ACC112 (cell line): ENCODE data around the gene OVOL3.
"Not testable (repeated sequence)": the region's sequence is repeated elsewhere in the genome, so short reads cannot be mapped to it uniquely, and the experiment has no call there.

Experiments used
- H2AFZ ChIP-seq: fragments of 200-600 bp; sonication (generic); one replicate; pipeline ENCODE4 v1.6.0; 2017; ENCODE audit warnings: antibody characterized with exemption, low read length; ENCODE audit not compliant: unreplicated experiment
- H3K27ac ChIP-seq: fragments of 200-600 bp; sonication (generic); 2 replicates; pipeline ENCODE4 v1.5.1; 2014; ENCODE audit warnings: low read depth, mild to moderate bottlenecking, antibody characterized with exemption, low read length, moderate library complexity
- H3K27me3 ChIP-seq: fragments of 200-600 bp; sonication (generic); 2 replicates; pipeline ENCODE4 v1.6.1; 2014; ENCODE audit warnings: mild to moderate bottlenecking, antibody characterized with exemption, low read length, moderate library complexity, mixed read lengths; ENCODE audit not compliant: insufficient read depth
- H3K36me3 ChIP-seq: fragments of 200-600 bp; sonication (generic); 2 replicates; pipeline ENCODE4 v1.6.1; 2016; ENCODE audit warnings: mild to moderate bottlenecking, antibody characterized with exemption, low read length, moderate library complexity, mixed read lengths; ENCODE audit not compliant: insufficient read depth
- H3K4me1 ChIP-seq: fragments of 200-600 bp; sonication (generic); one replicate; pipeline ENCODE4 v1.6.1; 2016; ENCODE audit warnings: low read length, mixed read lengths; ENCODE audit not compliant: insufficient read depth, unreplicated experiment, control insufficient read depth
- H3K4me3 ChIP-seq: fragments of 200-600 bp; sonication (generic); 2 replicates; pipeline ENCODE4 v1.5.1; 2014; ENCODE audit warnings: mild to moderate bottlenecking, low read depth, low read length
- H3K79me2 ChIP-seq: fragments of 200-600 bp; sonication (generic); one replicate; pipeline ENCODE4 v1.6.0; 2016; ENCODE audit warnings: low read length; ENCODE audit not compliant: control insufficient read depth, unreplicated experiment, insufficient read depth

The OVOL3 gene

DNA sequence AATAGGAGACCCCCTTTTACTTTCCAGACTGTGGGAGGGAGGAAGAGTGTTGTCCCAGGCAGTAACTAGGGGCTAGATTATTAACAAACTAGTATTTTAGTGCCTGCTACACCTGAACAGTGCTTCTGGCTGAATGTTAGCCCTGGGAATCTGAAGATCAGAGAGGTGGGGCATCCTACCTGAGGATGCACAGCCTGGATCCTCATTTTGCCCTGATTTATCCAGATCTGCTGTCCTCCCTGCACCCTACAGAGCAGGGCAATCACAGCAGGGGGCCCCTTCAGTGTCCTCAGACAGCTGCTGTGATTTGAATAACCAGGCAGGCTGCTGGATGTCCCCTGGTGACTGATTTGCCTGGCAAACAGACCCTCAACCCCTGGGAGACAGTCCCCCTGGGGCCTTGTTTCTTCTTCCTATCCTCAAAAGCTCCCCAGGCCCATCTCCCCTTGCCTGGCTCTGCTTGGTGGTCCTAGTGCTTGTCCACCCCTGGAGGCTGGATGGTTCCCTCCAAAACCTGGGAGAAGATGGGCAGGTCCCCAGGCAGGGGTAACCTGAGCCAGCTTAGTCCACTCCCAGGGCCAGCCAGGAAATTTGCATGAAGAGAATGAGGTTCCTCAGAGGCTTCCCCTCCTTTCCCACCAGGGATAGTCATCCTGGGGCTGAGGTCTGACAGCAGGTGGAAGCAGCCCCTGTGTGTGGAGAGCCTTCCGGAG, at the start of gene OVOL3:
Gene OVOL3 (plus strand): TSS at position 657 of the 713 bp plus-strand sequence. CDS start 60 bp downstream, outside the sequence.
- no peaks in the 10 kb centered on the region for H3K79me2 ChIP-seq
- no peak within 1 kb of the TSS for H3K27ac ChIP-seq
- H3K36me3 ChIP-seq, result no peaks in the 10 kb centered on the region
- no peaks in the 10 kb centered on the region for H3K4me1 ChIP-seq
- no peak within 1 kb of the TSS for H2AFZ ChIP-seq
- no peaks in the 10 kb centered on the region for H3K27me3 ChIP-seq
- no peak within 1 kb of the TSS for H3K4me3 ChIP-seq

- H3K79me2 ChIP-seq, result peaks cover 8% of the 10 kb centered on the region
Observed at GRCh38 chr19:36061367-36061766, 49.6 kb upstream of the OVOL3 start.

DNA sequence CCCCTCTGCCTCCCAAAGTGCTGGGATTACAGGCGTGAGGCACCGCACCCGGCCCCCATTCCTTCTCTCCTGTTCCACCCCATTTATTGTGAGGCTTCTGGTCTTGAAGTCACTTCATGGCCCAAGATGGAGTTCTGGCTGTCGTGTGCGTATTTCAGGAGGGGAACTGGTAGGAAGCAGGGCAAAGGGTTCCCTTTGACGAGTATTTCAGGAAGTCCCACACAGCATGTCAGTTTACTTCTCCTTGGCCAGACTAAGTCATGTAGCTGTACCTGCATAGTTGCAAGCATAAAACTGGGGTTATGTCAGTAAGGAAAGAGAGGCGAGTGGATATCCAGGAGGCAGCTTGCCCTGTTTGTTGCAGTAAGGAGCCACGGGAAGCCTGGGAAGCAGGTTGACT, 46.1 kb upstream of the OVOL3 start:
- Histone ChIP-seq H3K27me3 (no peaks in the 10 kb centered on the region), H3K79me2 (no peaks in the 10 kb centered on the region), H2AFZ (no peak overlapping the region), H3K4me1 (no peaks in the 10 kb centered on the region), H3K4me3 (no peak overlapping the region), H3K27ac (no peak overlapping the region), H3K36me3 (no peaks in the 10 kb centered on the region)

More at GRCh38 chr19:36061367-36061766, 49.6 kb upstream of the OVOL3 start:
- no peak overlapping the region for H3K4me3 ChIP-seq
- H3K27me3 ChIP-seq, result no peaks in the 10 kb centered on the region
- H3K4me1 ChIP-seq, result peaks cover 2% of the 10 kb centered on the region
- H3K27ac ChIP-seq, result no peak overlapping the region
- no peak overlapping the region for H2AFZ ChIP-seq
- no peaks in the 10 kb centered on the region for H3K36me3 ChIP-seq

DNA sequence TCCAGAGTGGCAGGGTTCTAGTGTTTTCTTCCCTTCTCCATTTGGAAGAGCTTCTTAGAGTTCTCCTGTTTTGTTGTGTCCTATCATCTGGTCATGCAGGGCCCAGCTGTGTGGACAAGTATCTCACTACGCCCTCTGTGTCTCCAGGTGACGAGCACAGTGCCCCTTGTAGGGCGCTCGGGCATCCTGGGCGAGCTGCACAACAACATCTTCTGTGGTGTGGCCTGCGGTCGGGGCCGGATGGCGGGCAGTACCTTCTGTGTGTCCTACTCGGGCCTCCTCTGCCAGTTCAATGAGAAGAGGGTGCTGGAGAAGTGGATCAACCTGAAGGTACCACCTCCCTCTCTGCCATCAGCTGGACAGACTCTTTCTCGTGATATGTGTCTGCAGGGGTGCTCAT, 43.3 kb upstream of the OVOL3 start:
- H3K79me2 ChIP-seq, result no peaks in the 10 kb centered on the region
- H3K27me3 ChIP-seq, result no peaks in the 10 kb centered on the region

DNA sequence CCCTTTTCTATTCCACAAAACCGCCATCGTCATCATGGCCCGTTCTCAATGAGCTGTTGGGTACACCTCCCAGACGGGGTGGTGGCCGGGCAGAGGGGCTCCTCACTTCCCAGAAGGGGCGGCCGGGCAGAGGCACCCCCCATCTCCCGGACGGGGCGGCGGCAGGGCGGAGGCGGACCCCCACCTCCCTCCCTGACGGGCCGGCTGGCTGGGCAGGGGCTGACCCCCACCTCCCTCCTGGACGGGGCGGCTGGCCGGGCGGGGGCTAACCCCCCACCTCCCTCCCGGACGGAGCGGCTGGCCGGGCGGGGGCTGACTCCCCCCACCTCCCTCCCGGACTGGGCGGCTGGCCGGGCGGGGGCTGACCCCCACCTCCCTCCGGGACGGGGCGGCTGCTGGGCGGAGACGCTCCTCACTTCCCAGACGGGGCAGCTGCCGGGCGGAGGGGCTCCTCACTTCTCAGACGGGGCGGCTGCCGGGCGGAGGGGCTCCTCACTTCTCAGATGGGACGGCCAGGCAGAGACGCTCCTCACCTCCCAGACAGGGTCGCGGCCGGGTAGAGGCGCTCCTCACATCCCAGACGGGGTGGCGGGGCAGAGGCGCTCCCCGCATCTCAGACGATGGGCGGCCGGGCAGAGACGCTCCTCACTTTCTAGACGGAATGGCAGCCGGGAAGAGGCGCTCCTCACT, 42.0 kb upstream of the OVOL3 start:
- not testable (repeated sequence) for H2AFZ ChIP-seq, H3K27me3 ChIP-seq, H3K79me2 ChIP-seq, H3K27ac ChIP-seq, H3K4me1 ChIP-seq, H3K36me3 ChIP-seq, H3K4me3 ChIP-seq

More for the DNA sequence above, 43.3 kb upstream of the OVOL3 start:
- no peaks in the 10 kb centered on the region for H3K4me1 ChIP-seq
- H3K36me3 ChIP-seq, result no peaks in the 10 kb centered on the region
- H2AFZ ChIP-seq, result no peak overlapping the region
- H3K27ac ChIP-seq, result no peak overlapping the region
- H3K4me3 ChIP-seq, result no peak overlapping the region

GRCh38 chr19:36072081-36072480, 38.9 kb upstream of the OVOL3 start:
- no peaks in the 10 kb centered on the region for H3K4me1 ChIP-seq
- no peak overlapping the region for H3K4me3 ChIP-seq
- H2AFZ ChIP-seq, result no peak overlapping the region
- no peaks in the 10 kb centered on the region for H3K79me2 ChIP-seq
- no peak overlapping the region for H3K27ac ChIP-seq
- H3K36me3 ChIP-seq, result no peaks in the 10 kb centered on the region
- H3K27me3 ChIP-seq, result no peaks in the 10 kb centered on the region

DNA sequence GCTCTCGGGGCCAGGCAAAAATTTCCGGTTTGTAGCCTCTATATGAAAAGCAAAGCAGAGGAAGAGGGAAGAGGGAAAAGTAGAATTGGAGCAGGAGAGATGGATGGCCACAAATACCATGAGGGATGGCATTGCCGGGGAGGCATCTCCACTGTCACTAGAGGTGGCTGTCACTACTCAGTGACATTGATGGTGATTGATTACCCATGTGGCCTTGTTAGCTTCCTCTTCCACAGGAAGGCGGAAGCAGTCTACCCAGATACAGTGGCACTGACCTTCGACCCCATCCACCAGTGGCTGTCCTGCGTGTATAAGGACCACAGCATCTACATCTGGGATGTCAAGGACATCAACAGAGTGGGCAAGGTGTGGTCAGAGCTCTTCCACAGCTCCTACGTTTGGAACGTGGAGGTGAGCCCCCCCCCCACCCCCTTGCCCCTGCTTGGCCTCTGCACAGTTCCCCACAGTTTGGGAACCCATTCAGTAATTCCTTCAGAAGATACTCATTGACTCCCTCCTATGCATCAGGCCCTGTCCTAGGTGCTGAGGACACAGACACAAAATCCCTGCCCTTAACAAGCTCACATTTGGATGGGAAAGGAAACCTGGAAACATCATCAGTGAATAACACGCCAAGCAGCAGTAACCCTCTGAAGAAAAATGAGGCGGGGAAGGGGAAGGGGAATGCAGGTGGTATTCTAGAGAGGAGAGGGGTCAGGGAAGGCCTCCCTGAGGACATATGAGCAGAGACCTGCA, 37.6 kb upstream of the OVOL3 start:
- no peak overlapping the region for H3K27ac ChIP-seq
- no peak overlapping the region for H3K4me3 ChIP-seq
- no peaks in the 10 kb centered on the region for H3K27me3 ChIP-seq
- H2AFZ ChIP-seq, result no peak overlapping the region
- no peaks in the 10 kb centered on the region for H3K4me1 ChIP-seq
- H3K79me2 ChIP-seq, result no peaks in the 10 kb centered on the region
- no peaks in the 10 kb centered on the region for H3K36me3 ChIP-seq

GRCh38 chr19:36079389-36079945, 31.5 kb upstream of the OVOL3 start:
- H3K4me3 ChIP-seq, result no peak overlapping the region
- no peaks in the 10 kb centered on the region for H3K36me3 ChIP-seq
- H2AFZ ChIP-seq, result no peak overlapping the region
- H3K4me1 ChIP-seq, result peaks cover 8% of the 10 kb centered on the region
- no peaks in the 10 kb centered on the region for H3K27me3 ChIP-seq
- H3K27ac ChIP-seq, result no peak overlapping the region
- no peaks in the 10 kb centered on the region for H3K79me2 ChIP-seq

DNA sequence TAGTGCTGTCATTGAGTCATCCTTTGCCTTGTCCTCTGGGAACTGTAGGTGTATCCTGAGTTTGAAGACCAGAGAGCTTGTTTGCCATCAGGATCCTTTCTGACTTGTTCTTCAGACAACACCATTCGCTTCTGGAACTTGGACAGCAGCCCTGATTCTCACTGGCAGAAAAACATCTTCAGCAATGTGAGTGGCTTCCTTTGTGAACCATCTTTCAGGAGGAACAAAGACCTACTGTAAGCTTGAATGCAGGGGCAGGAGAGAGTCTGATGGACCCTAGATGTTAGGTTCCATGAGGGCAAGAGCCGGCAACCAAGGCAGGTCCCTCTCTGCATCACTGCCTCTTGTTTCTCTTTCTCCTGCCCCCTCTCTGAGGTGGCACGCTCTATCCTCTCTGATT, 29.6 kb upstream of the OVOL3 start:
- Histone ChIP-seq H3K79me2 (no peaks in the 10 kb centered on the region), H3K4me3 (no peak overlapping the region), H3K27ac (no peak overlapping the region), H2AFZ (no peak overlapping the region), H3K36me3 (no peaks in the 10 kb centered on the region), H3K27me3 (no peaks in the 10 kb centered on the region), H3K4me1 (peaks cover 8% of the 10 kb centered on the region)

GRCh38 chr19:36081894-36082293, 29.0 kb upstream of the OVOL3 start:
- Histone ChIP-seq H3K79me2 (no peaks in the 10 kb centered on the region), H3K4me1 (peaks cover 8% of the 10 kb centered on the region), H3K36me3 (no peaks in the 10 kb centered on the region), H2AFZ (no peak overlapping the region), H3K27me3 (no peaks in the 10 kb centered on the region), H3K4me3 (no peak overlapping the region), H3K27ac (no peak overlapping the region)
